ENCODE data around the gene OMP. TPM values are rescaled to one million over a fixed set of nuclear protein-coding genes. Genes with fewer than 3 reads are reported as not detected.

Gene OMP
- total and polyA plus RNA-seq, 2 of the 13 experiments (the other 11 are each of a cell fraction or from before 2014, with no cell fraction given), result not detected

DNA sequence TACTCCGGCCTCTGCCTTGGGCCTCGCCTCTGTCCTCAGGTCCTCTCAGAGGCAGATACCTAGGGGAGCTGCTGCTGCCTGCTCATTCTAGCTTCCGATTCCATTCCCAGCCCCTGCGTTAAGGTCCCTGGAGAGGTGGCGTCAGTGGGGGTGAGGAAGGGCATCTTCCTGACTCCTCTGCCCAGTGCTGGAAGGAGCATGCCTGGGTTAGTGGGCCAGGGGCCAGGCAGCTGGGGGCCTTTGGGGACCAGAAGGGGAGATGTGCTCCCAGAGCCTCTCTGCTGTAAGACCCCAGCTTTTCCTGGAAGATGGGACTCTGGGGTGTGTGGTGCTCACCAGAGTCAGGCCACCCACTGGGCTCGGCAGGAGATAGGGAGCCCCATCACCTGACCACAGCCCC is 21.8 kb downstream of the OMP start:
- Histone ChIP-seq H3K4me2 (ENCODE audit: low read depth, low read length) (no peak overlapping the region), H3K4me3 (replicated peaks in 1 of 3; ENCODE audit: insufficient read depth in 1 of 3, low read depth in 2 of 3, low read length in 3 of 3) (no peak overlapping the region), H3K9ac (ENCODE audit: insufficient read depth, low read depth, low read length) (no peak overlapping the region), H4K20me1 (ENCODE audit: insufficient read depth, low read length) (no peaks in the 10 kb centered on the region), H3K4me1 (ENCODE audit: insufficient read depth, low read length) (peaks cover 30% of the 10 kb centered on the region), H2AFZ (ENCODE audit: low read length) (no peak overlapping the region), H3K27ac (ENCODE audit: extremely low read length, insufficient read depth, low read length) (no peak overlapping the region), H3K9me3 (ENCODE audit: low read length) (no peaks in the 10 kb centered on the region), H3K27me3 (ENCODE audit: control insufficient read depth in 1 of 2, insufficient read depth in 2 of 2, low read length in 2 of 2) (peaks cover under 1 to 13% of the 10 kb centered on the region in 2 experiments; a peak in 2 of 5 replicates), H3K79me2 (ENCODE audit: insufficient read depth, low read length) (no peaks in the 10 kb centered on the region), H3K36me3 (replicated peaks in 1 of 2; ENCODE audit: control insufficient read depth in 1 of 2, insufficient read depth in 2 of 2, low read length in 2 of 2) (no peaks in the 10 kb centered on the region)
- in situ Hi-C loops (cut with HindIII; ENCODE audit: extremely low pct_ligation_motif_present, low pct_unique_long_range_greater_than_20kb) (no loop called here), intact Hi-C loops (cut with micrococcal nuclease; ENCODE audit: unreplicated experiment) (no loop called here)
- ChIA-PET CTCF (ENCODE audit: low intra/inter-chr PET ratio, low total read pairs) (no interaction called here), POLR2A (no interaction called here)
- no TSS peak for BruUV-seq (replicated peaks)
- ATAC-seq (no peak), FAIRE-seq (no peak), DNase-seq (ENCODE audit: low spot score) (no peak)
- 49% methylated on average over 5 of the region's 6 CpGs for WGBS (ENCODE audit: low lambda C conversion rate)
- TF ChIP-seq GTF2F1 (IDR thresholded peaks at IDR 0.05; ENCODE audit: low read length), result no peak
- TF ChIP-seq, protein P1, sequence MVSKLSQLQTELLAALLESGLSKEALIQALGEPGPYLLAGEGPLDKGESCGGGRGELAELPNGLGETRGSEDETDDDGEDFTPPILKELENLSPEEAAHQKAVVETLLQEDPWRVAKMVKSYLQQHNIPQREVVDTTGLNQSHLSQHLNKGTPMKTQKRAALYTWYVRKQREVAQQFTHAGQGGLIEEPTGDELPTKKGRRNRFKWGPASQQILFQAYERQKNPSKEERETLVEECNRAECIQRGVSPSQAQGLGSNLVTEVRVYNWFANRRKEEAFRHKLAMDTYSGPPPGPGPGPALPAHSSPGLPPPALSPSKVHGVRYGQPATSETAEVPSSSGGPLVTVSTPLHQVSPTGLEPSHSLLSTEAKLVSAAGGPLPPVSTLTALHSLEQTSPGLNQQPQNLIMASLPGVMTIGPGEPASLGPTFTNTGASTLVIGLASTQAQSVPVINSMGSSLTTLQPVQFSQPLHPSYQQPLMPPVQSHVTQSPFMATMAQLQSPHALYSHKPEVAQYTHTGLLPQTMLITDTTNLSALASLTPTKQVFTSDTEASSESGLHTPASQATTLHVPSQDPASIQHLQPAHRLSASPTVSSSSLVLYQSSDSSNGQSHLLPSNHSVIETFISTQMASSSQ (IDR thresholded peaks at IDR 0.05; ENCODE audit: low read depth), result no peak
- TF ChIP-seq, protein P1 (CRISPR knock-in tag; IDR thresholded peaks at IDR 0.05; ENCODE audit: borderline replicate concordance), result no peak
- TF ChIP-seq RBFOX2 (IDR thresholded peaks at IDR 0.05; ENCODE audit: low read depth, low read length), result no peak
- no peak for TF ChIP-seq TAF1 (CRISPR knock-in tag; IDR thresholded peaks at IDR 0.05)
- no peak for TF ChIP-seq ZNF274 (CRISPR knock-in tag; IDR thresholded peaks at IDR 0.05)
- TF ChIP-seq ZFP36L1 (CRISPR knock-in tag; IDR thresholded peaks at IDR 0.05), result no peak
- TF ChIP-seq FOXA1 (IDR thresholded peaks at IDR 0.05), result no peak
- no peak for TF ChIP-seq FOXA1 (CRISPR knock-in tag; IDR thresholded peaks at IDR 0.05)
- TF ChIP-seq, protein P2, sequence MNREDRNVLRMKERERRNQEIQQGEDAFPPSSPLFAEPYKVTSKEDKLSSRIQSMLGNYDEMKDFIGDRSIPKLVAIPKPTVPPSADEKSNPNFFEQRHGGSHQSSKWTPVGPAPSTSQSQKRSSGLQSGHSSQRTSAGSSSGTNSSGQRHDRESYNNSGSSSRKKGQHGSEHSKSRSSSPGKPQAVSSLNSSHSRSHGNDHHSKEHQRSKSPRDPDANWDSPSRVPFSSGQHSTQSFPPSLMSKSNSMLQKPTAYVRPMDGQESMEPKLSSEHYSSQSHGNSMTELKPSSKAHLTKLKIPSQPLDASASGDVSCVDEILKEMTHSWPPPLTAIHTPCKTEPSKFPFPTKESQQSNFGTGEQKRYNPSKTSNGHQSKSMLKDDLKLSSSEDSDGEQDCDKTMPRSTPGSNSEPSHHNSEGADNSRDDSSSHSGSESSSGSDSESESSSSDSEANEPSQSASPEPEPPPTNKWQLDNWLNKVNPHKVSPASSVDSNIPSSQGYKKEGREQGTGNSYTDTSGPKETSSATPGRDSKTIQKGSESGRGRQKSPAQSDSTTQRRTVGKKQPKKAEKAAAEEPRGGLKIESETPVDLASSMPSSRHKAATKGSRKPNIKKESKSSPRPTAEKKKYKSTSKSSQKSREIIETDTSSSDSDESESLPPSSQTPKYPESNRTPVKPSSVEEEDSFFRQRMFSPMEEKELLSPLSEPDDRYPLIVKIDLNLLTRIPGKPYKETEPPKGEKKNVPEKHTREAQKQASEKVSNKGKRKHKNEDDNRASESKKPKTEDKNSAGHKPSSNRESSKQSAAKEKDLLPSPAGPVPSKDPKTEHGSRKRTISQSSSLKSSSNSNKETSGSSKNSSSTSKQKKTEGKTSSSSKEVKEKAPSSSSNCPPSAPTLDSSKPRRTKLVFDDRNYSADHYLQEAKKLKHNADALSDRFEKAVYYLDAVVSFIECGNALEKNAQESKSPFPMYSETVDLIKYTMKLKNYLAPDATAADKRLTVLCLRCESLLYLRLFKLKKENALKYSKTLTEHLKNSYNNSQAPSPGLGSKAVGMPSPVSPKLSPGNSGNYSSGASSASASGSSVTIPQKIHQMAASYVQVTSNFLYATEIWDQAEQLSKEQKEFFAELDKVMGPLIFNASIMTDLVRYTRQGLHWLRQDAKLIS (CRISPR knock-in tag; IDR thresholded peaks at IDR 0.05), result no peak
- TF ChIP-seq ZNF30 (CRISPR knock-in tag; IDR thresholded peaks at IDR 0.05), result no peak
- TF ChIP-seq, protein P3, sequence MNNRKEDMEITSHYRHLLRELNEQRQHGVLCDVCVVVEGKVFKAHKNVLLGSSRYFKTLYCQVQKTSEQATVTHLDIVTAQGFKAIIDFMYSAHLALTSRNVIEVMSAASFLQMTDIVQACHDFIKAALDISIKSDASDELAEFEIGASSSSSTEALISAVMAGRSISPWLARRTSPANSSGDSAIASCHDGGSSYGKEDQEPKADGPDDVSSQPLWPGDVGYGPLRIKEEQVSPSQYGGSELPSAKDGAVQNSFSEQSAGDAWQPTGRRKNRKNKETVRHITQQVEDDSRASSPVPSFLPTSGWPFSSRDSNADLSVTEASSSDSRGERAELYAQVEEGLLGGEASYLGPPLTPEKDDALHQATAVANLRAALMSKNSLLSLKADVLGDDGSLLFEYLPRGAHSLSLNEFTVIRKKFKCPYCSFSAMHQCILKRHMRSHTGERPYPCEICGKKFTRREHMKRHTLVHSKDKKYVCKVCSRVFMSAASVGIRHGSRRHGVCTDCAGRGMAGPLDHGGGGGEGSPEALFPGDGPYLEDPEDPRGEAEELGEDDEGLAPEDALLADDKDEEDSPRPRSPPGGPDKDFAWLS (CRISPR knock-in tag; IDR thresholded peaks at IDR 0.05; ENCODE audit: borderline replicate concordance), result no peak

Measured in HepG2 (cell line).